Measurements from ENCODE around the gene APOBEC3C. TPM values are rescaled to one million over a fixed set of nuclear protein-coding genes. Genes with fewer than 3 reads are reported as not detected.

APOBEC3C gene
- total RNA-seq, 1 experiment from 2014 or later: 12.7 TPM

DNA sequence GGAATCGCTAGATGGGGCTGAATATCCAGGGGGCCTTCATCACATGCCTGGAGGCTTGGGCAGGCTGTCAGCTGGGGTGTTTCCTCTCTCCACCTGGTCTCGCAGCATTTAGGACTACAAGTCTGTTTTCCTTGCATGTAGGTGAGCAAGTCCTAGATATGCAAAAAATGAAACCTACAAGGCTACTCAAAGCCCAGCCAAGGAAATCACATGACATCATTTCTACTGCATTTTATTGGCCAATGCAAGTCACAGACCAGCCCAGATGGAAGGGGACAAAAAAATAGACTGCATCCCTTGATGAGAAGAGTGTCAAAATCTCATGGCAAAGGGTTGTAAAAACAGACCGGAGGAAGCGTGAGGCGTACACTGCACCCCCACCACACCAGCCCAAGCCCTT lies 41.5 kb upstream of the APOBEC3C start:
- ChIA-PET CTCF (interaction anchor here (0.6 kb wide), 1 partner anchor 131 kb away, joined by 4 read pairs; no protein-coding TSS in a partner anchor), POLR2A (no interaction called here)
- Histone ChIP-seq H3K27ac (ENCODE audit: low read length) (no peak overlapping the region), H3K4me1 (ENCODE audit: control insufficient read depth, insufficient read depth, low read length) (no peaks in the 10 kb centered on the region), H3K27me3 (ENCODE audit: control insufficient read depth, insufficient read depth, low read length) (no peaks in the 10 kb centered on the region), H3K9me3 (ENCODE audit: control insufficient read depth, insufficient read depth, low read depth, low read length) (no peaks in the 10 kb centered on the region), H3K4me3 (ENCODE audit: low read depth in 2 of 2, low read length in 2 of 2) (no peak overlapping the region), H3K36me3 (ENCODE audit: control insufficient read depth, insufficient read depth, low read length) (no peaks in the 10 kb centered on the region)
- TF ChIP-seq, protein P1, sequence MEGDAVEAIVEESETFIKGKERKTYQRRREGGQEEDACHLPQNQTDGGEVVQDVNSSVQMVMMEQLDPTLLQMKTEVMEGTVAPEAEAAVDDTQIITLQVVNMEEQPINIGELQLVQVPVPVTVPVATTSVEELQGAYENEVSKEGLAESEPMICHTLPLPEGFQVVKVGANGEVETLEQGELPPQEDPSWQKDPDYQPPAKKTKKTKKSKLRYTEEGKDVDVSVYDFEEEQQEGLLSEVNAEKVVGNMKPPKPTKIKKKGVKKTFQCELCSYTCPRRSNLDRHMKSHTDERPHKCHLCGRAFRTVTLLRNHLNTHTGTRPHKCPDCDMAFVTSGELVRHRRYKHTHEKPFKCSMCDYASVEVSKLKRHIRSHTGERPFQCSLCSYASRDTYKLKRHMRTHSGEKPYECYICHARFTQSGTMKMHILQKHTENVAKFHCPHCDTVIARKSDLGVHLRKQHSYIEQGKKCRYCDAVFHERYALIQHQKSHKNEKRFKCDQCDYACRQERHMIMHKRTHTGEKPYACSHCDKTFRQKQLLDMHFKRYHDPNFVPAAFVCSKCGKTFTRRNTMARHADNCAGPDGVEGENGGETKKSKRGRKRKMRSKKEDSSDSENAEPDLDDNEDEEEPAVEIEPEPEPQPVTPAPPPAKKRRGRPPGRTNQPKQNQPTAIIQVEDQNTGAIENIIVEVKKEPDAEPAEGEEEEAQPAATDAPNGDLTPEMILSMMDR (IDR thresholded peaks at IDR 0.05): no peak
- no peak for TF ChIP-seq TCF7L2 (IDR thresholded peaks at IDR 0.05; ENCODE audit: low read depth, low read length)
- TF ChIP-seq SIN3A (IDR thresholded peaks at IDR 0.05; ENCODE audit: borderline replicate concordance, insufficient read depth, low read depth, low read length): no peak
- TF ChIP-seq POLR2AphosphoS5 (IDR thresholded peaks at IDR 0.05; ENCODE audit: low read depth, low read length): no peak
- TF ChIP-seq, protein P2, sequence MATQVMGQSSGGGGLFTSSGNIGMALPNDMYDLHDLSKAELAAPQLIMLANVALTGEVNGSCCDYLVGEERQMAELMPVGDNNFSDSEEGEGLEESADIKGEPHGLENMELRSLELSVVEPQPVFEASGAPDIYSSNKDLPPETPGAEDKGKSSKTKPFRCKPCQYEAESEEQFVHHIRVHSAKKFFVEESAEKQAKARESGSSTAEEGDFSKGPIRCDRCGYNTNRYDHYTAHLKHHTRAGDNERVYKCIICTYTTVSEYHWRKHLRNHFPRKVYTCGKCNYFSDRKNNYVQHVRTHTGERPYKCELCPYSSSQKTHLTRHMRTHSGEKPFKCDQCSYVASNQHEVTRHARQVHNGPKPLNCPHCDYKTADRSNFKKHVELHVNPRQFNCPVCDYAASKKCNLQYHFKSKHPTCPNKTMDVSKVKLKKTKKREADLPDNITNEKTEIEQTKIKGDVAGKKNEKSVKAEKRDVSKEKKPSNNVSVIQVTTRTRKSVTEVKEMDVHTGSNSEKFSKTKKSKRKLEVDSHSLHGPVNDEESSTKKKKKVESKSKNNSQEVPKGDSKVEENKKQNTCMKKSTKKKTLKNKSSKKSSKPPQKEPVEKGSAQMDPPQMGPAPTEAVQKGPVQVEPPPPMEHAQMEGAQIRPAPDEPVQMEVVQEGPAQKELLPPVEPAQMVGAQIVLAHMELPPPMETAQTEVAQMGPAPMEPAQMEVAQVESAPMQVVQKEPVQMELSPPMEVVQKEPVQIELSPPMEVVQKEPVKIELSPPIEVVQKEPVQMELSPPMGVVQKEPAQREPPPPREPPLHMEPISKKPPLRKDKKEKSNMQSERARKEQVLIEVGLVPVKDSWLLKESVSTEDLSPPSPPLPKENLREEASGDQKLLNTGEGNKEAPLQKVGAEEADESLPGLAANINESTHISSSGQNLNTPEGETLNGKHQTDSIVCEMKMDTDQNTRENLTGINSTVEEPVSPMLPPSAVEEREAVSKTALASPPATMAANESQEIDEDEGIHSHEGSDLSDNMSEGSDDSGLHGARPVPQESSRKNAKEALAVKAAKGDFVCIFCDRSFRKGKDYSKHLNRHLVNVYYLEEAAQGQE (IDR thresholded peaks at IDR 0.05; ENCODE audit: insufficient read depth in 1 of 2, low read depth in 2 of 2, low read length in 1 of 2): no peak
- intact Hi-C loops (cut with micrococcal nuclease; ENCODE audit: unreplicated experiment) (no loop called here), in situ Hi-C loops (cut with HindIII; ENCODE audit: low pct_unique_long_range_greater_than_20kb, low sequenced_read_pairs) (no loop called here)
- ATAC-seq: no peak
- no TSS peak for BruUV-seq (replicated peaks)
- no peak for DNase-seq (ENCODE audit: low read depth, low spot score)

DNA sequence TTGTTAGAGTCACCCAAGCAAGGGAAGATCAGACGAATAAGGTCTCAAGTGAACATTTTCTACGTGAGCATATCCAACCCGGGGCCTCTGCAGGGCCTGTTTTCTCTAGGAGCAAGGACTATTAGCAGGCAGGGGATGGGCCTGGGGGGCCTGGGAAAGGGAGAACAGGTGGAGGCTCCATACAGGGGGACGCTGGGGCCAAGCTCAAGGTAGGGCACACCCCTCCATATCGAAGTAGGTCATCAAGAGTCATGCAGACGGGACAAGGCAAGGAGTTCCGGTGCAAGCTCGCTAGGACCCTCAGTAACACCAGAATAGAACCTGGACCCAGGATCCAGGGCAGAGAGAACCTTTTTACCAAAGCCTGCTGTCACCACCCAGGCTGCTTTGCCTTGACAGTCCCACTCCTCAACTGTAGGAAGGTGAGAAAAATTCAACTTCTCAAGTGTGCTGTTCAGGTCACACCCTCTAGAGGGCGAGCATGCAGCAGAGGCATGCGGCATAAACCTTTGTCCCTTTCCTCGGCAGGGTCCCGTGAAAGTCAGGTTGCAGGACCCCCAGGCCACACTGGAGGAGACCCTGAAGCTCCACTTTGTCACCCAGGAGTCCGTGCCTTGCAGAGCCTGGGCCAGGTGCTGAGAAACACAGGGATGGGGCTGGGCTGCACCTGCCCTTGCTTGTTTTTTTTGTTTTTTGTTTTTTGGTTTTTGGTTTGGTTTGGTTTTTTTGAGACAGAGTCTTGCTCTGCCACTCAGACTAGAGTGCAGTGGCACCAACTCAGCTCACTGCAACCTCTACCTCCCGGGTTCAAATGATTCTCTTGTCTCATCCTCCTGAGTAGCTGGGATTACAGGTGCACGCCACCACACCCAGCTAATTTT lies 40.5 kb upstream of the APOBEC3C start:
- Histone ChIP-seq H3K27me3 (ENCODE audit: control insufficient read depth, insufficient read depth, low read length) (no peaks in the 10 kb centered on the region), H3K36me3 (ENCODE audit: control insufficient read depth, insufficient read depth, low read length) (no peaks in the 10 kb centered on the region), H3K27ac (ENCODE audit: low read length) (no peak overlapping the region), H3K9me3 (ENCODE audit: control insufficient read depth, insufficient read depth, low read depth, low read length) (no peaks in the 10 kb centered on the region), H3K4me3 (ENCODE audit: low read depth in 2 of 2, low read length in 2 of 2) (no peak overlapping the region), H3K4me1 (ENCODE audit: control insufficient read depth, insufficient read depth, low read length) (no peaks in the 10 kb centered on the region)
- TF ChIP-seq TCF7L2 (IDR thresholded peaks at IDR 0.05; ENCODE audit: low read depth, low read length): no peak
- TF ChIP-seq, protein P1 (IDR thresholded peaks at IDR 0.05): peak; percentile 88
- TF ChIP-seq, protein P2 (IDR thresholded peaks at IDR 0.05; ENCODE audit: insufficient read depth in 1 of 2, low read depth in 2 of 2, low read length in 1 of 2): no peak
- in situ Hi-C loops (cut with HindIII; ENCODE audit: low pct_unique_long_range_greater_than_20kb, low sequenced_read_pairs) (no loop called here), intact Hi-C loops (cut with micrococcal nuclease; ENCODE audit: unreplicated experiment) (no loop called here)
- ATAC-seq (peak; percentile 84), DNase-seq (ENCODE audit: low read depth, low spot score) (peak; percentile 38)
- ChIA-PET CTCF (no interaction called here), POLR2A (no interaction called here)
- BruUV-seq (replicated peaks): no TSS peak
